GM12801 (cell line): ENCODE measurements around the gene CFAP410.

Experiments used
- CTCF ChIP-seq: IDR thresholded peaks from one replicate; pipeline ENCODE4 v1.5.1; 2011; ENCODE audit warnings: control low read depth; ENCODE audit not compliant: insufficient read length; ENCODE audit errors: extremely low read depth

CFAP410 gene

DNA sequence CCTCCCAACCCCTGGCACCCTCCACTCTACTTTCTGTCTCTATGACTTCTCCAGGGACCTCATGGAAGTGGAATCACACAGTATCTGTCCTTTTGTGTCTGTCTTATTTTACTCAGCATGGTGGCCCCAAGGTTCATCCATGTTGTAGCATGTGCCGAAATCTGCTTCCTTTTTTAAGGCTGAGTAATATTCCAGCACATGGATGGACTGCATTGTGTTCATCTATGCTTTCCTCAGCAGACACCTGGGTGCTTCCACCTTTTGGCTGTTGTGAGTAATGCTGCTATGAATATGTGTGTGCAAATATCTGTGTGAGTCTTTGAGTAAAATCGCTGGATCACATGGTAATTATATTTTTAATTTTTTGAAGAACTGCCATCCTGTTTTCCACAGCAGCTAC is 40.9 kb downstream of the CFAP410 start:
- no peak for TF ChIP-seq CTCF

GRCh38 chr21:44297525-44298290 is 41.5 kb downstream of the CFAP410 start:
- TF ChIP-seq CTCF = no peak

DNA sequence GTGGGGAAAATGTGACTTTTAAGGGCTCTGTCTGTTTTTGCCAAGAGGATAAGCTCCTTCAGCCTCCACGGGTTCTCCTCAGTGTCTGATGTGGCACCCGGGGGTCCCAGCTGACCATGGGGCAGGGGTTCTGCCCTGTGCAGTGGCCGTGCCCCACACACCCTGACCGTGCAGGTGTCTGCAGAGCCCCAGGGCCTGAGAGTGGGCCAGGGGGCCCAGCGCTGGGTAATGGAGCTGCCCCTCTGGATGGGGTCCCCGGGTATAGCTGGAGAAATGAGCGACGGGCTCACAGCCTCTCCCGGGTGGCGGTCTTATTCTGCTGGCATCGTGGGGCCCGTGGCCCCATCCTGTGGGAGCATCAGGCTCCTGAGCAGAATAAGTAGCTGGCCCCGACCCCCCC is 42.3 kb downstream of the CFAP410 start:
- TF ChIP-seq CTCF = no peak

- TF ChIP-seq CTCF = no peak
These were observed 43.1 kb downstream of the CFAP410 start for GRCh38 chr21:44296103-44296519.

DNA sequence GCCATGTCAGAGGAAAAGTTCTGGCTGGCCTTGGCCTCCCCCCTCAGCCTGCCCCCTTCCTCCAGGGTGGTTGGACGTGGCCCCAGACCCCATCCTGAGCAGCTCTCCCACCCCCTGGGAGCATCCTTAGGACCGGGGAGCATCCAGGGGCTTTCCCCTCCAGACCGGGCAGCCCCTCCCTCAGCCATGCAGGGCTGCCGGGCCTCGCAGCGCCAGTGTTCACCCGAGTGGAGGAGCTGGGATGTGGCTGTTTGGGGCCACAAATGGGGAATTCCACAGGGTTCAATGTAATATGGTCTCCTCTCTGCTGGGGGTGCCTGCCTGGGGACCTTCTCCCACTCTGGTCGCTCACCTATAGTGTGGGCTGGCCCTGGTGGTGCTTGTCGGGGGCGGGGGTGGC is 43.5 kb downstream of the CFAP410 start:
- TF ChIP-seq CTCF = no peak

- no peak for TF ChIP-seq CTCF
These were observed 44.0 kb downstream of the CFAP410 start for GRCh38 chr21:44295163-44295573.

- no peak for TF ChIP-seq CTCF
These were observed 44.6 kb downstream of the CFAP410 start for GRCh38 chr21:44294391-44295162.
